Transverse colon (tissue), 4 donors: ENCODE measurements around the gene ZBTB44. TPM values are rescaled to one million over a fixed set of nuclear protein-coding genes. Genes with fewer than 3 reads are reported as not detected.
"Not testable (repeated sequence)": the region's sequence is repeated elsewhere in the genome, so short reads cannot be mapped to it uniquely, and the experiment has no call there.

Experiments used
- DNase-seq: peaks from one replicate; pipeline ENCODE4 v3.0.0-alpha.2; 2019
- H3K27ac ChIP-seq, 4 donors: fragments of 200-600 bp; sonication (generic); 2 replicates each; pipeline ENCODE4 v1.5.1; 2016 to 2018; ENCODE audit warnings: inconsistent platforms in 4 of 4
- H3K27me3 ChIP-seq: fragments of 200-600 bp; sonication (generic); 2 replicates; pipeline ENCODE4 v1.5.1; 2017; ENCODE audit warnings: inconsistent platforms
- H3K36me3 ChIP-seq, 4 donors: fragments of 200-600 bp; sonication (generic); 2 replicates each; pipeline ENCODE4 v1.5.1; 2017 to 2019; ENCODE audit warnings: inconsistent platforms in 4 of 4
- H3K4me1 ChIP-seq, 4 donors: fragments of 200-600 bp; sonication (generic); 2 replicates each; pipeline ENCODE4 v1.5.1; 2017 to 2020; ENCODE audit warnings: inconsistent platforms in 4 of 4
- H3K4me3 ChIP-seq, 4 donors: fragments of 200-600 bp; sonication (generic); 1 replicate in 1 of 4; 2 replicates in 3 of 4; pipeline versions ENCODE4 v1.5.1 to v1.6.1; 2017 to 2019; ENCODE audit warnings: inconsistent platforms in 4 of 4
- H3K9me3 ChIP-seq, 2 donors: fragments of 200-600 bp; sonication (generic); 2 replicates each; pipeline ENCODE4 v1.5.1; 2017 to 2019; ENCODE audit warnings: inconsistent platforms in 2 of 2
- CTCF ChIP-seq, 5 experiments: fragments of 200-600 bp in 3 of 5; fragments of 450-650 bp in 2 of 5; sonication (generic) in 3 of 5; IDR thresholded peaks; 1 replicate in 2 of 5; 2 replicates in 3 of 5; pipeline ENCODE4 v1.5.1; 2016 to 2017; ENCODE audit warnings: antibody characterized with exemption in 5 of 5, inconsistent platforms in 3 of 5, mild to moderate bottlenecking in 2 of 5, moderate library complexity in 1 of 5
- EP300 ChIP-seq: sonication (generic); formaldehyde crosslinking; IDR thresholded peaks from one replicate; pipeline ENCODE4 v1.6.1; 2017; ENCODE audit warnings: antibody characterized with exemption, low read depth
- POLR2A ChIP-seq: fragments of 450-650 bp; IDR thresholded peaks from one replicate; pipeline ENCODE4 v1.6.1; 2016; ENCODE audit warnings: antibody characterized with exemption, mild to moderate bottlenecking, moderate library complexity
- POLR2AphosphoS5 ChIP-seq, 3 donors: sonication (generic); formaldehyde crosslinking; IDR thresholded peaks; one replicate each; pipeline ENCODE4 v1.6.1; 2016; ENCODE audit warnings: antibody characterized with exemption in 3 of 3
- WGBS, 2 donors: methylation state at CpG; one replicate each; pipeline ENCODE4 v1.1.5; 2018; ENCODE audit warnings: low coverage in 1 of 2; 5-methylcytosine and 5-hydroxymethylcytosine counted together
- in situ Hi-C, 4 donors: fragments of 200-750 bp; cut with MboI; loops; one replicate each; pipeline versions ENCODE4 v1.15.0 to v1.15.1; 2017; ENCODE audit warnings: low sequenced_read_pairs in 3 of 4, low pct_ligation_motif_present in 1 of 4, low pct_unique_long_range_greater_than_20kb in 1 of 4
- intact Hi-C: fragments of 100-400 bp; cut with DNase I; formaldehyde crosslinking; loops from one replicate; pipeline ENCODE4 v1.15.1; 2023; ENCODE audit warnings: low total_unique reads
- total RNA-seq, 4 donors: library from RNA; depleted of rRNA; stranded (reverse); fragments of >200 nt; gene quantifications; one replicate each; pipeline ENCODE4 v1.1.0, GENCODE V29; 2016

Gene ZBTB44
- total RNA-seq, 4 donors from 2014 or later: 29.7 to 64.0 (median 48.6) TPM

GRCh38 chr11:130260080-130260627 lies 54.6 kb downstream of the ZBTB44 start:
- DNase-seq: no peak
- H3K4me3 ChIP-seq: no peak overlapping the region
- peaks cover 0 to 10% (median 0%) of the 10 kb centered on the region in 4 donors for H3K4me1 ChIP-seq
- 91 to 98% methylated on average over 2 of the region's 2 CpGs for WGBS, 2 donors
- H3K9me3 ChIP-seq: no peaks in the 10 kb centered on the region
- no peaks in the 10 kb centered on the region for H3K27me3 ChIP-seq
- H3K36me3 ChIP-seq: peaks cover 0 to 12% (median 2%) of the 10 kb centered on the region in 4 donors
- TF ChIP-seq POLR2A (no peak), CTCF (IDR thresholded peaks at IDR 0.05) (no peak)
- in situ Hi-C loops (no loop called here), intact Hi-C loops (no loop called here)
- no peak overlapping the region for H3K27ac ChIP-seq

GRCh38 chr11:130251763-130252162 lies 63.0 kb downstream of the ZBTB44 start:
- intact Hi-C loops, H3K4me1 ChIP-seq, DNase-seq, in situ Hi-C loops, H3K9me3 ChIP-seq, H3K36me3 ChIP-seq, H3K4me3 ChIP-seq, H3K27ac ChIP-seq, H3K27me3 ChIP-seq: not testable (repeated sequence)
- WGBS, 2 donors: 75 to 91% methylated on average over 1 of the region's 1 CpG

GRCh38 chr11:130249929-130250328 lies 64.8 kb downstream of the ZBTB44 start:
- H3K27me3 ChIP-seq, H3K9me3 ChIP-seq, H3K36me3 ChIP-seq, DNase-seq, in situ Hi-C loops, intact Hi-C loops, H3K27ac ChIP-seq, H3K4me1 ChIP-seq, H3K4me3 ChIP-seq: not testable (repeated sequence)
- 94% methylated on average over 5 of the region's 5 CpGs; no CpG with 5 or more reads in 1 of the 2 donors for WGBS, 2 donors

GRCh38 chr11:130249371-130249770 lies 65.3 kb downstream of the ZBTB44 start:
- Histone ChIP-seq H3K4me3 (no peak overlapping the region), H3K4me1 (peaks cover 0 to 4% (median 0%) of the 10 kb centered on the region in 4 donors), H3K27ac (no peak overlapping the region), H3K36me3 (no peaks in the 10 kb centered on the region), H3K27me3 (no peaks in the 10 kb centered on the region), H3K9me3 (peaks cover 4 to 6% of the 10 kb centered on the region in 2 donors)
- intact Hi-C loops: no loop called here
- TF ChIP-seq POLR2AphosphoS5 (IDR thresholded peaks at IDR 0.05): no peak
- in situ Hi-C loops: no loop called here
- 83 to 97% methylated on average over 1 to 5 of the region's 5 CpGs for WGBS, 2 donors
- DNase-seq: no peak

- WGBS, 2 donors: 83 to 87% methylated on average over 1 to 2 of the region's 2 CpGs
- TF ChIP-seq POLR2AphosphoS5 (IDR thresholded peaks at IDR 0.05): no peak
- TF ChIP-seq CTCF (IDR thresholded peaks at IDR 0.05): no peak
- no peak for TF ChIP-seq EP300
- no peak for TF ChIP-seq POLR2A
Observed at GRCh38 chr11:130247319-130247718, 67.4 kb downstream of the ZBTB44 start.

GRCh38 chr11:130246738-130247137 lies 68.0 kb downstream of the ZBTB44 start:
- Histone ChIP-seq H3K4me3 (no peak overlapping the region), H3K27me3 (no peaks in the 10 kb centered on the region), H3K9me3 (peaks cover under 1 to 2% of the 10 kb centered on the region in 2 donors), H3K36me3 (no peaks in the 10 kb centered on the region), H3K4me1 (peaks cover 0 to 21% (median 9%) of the 10 kb centered on the region in 4 donors), H3K27ac (no peak overlapping the region)
- TF ChIP-seq CTCF (IDR thresholded peaks at IDR 0.05) (no peak), POLR2AphosphoS5 (IDR thresholded peaks at IDR 0.05) (no peak), EP300 (no peak), POLR2A (no peak)
- 83 to 90% methylated on average over 2 to 3 of the region's 3 CpGs for WGBS, 2 donors
- in situ Hi-C loops: no loop called here
- intact Hi-C loops: no loop called here
- no peak for DNase-seq

More at GRCh38 chr11:130247319-130247718, 67.4 kb downstream of the ZBTB44 start:
- in situ Hi-C loops (no loop called here), intact Hi-C loops (no loop called here)
- DNase-seq: no peak
- H3K4me3 ChIP-seq: no peak overlapping the region
- no peak overlapping the region for H3K27ac ChIP-seq
- H3K36me3 ChIP-seq: no peaks in the 10 kb centered on the region
- peaks cover 0 to 21% (median 9%) of the 10 kb centered on the region in 4 donors for H3K4me1 ChIP-seq
- peaks cover 4 to 6% of the 10 kb centered on the region in 2 donors for H3K9me3 ChIP-seq
- no peaks in the 10 kb centered on the region for H3K27me3 ChIP-seq
